Measurements from ENCODE around the gene MATN4.

The MATN4 gene

DNA sequence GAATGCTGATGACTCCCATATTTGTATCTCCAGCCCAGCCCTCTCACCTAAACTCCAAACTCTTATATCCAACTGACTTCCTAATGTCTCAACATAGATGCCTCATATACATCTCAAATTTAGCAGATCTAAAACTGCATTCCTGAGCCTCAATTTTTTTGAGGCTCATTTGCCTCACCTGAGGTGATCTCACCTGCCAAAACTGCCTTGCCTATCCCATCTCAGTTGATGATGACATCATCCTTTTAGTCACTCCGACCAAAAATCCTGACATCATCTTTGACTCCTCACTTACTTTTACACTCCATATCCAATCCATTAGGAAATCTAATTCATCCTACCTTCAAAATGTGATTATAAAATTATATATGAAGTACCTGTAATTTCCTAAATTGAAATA, 28.1 kb downstream of the MATN4 start:
- Histone ChIP-seq H3K27ac (ENCODE audit: low read length, poor library complexity, severe bottlenecking) (no peak overlapping the region), H3K14ac (ENCODE audit: low read length in 2 of 2) (no peak overlapping the region), H2BK120ac (ENCODE audit: low read depth, low read length) (no peak overlapping the region), H3K4me3 (ENCODE audit: insufficient read depth in 1 of 2, low read depth in 1 of 2, low read length in 2 of 2) (no peak overlapping the region), H2AK5ac (ENCODE audit: low read length, severe bottlenecking) (no peak overlapping the region), H2BK5ac (ENCODE audit: low read depth, low read length, poor library complexity, severe bottlenecking) (no peak overlapping the region), H2BK15ac (ENCODE audit: low read depth, poor library complexity, severe bottlenecking) (no peak overlapping the region), H3K4me1 (ENCODE audit: control insufficient read depth, insufficient read depth, low read depth, low read length) (no peaks in the 10 kb centered on the region), H3K18ac (ENCODE audit: low read depth in 1 of 2, low read length in 2 of 2) (no peak overlapping the region), H3K79me1 (replicated peaks; ENCODE audit: low read length, poor library complexity, severe bottlenecking) (no peaks in the 10 kb centered on the region), H4K8ac (ENCODE audit: low read length) (no peak overlapping the region), H3K23ac (ENCODE audit: low read length in 2 of 2) (no peak overlapping the region), H3K36me3 (ENCODE audit: control insufficient read depth in 1 of 2, insufficient read depth in 2 of 2, low read depth in 1 of 2, low read length in 2 of 2) (no peaks in the 10 kb centered on the region), H3K4ac (ENCODE audit: low read depth in 1 of 2, low read length in 2 of 2) (no peak overlapping the region), H3K27me3 (ENCODE audit: control insufficient read depth in 1 of 2, insufficient read depth in 1 of 2, low read length in 2 of 2) (peaks cover 11 to 24% of the 10 kb centered on the region in 2 experiments), H4K91ac (ENCODE audit: low read length) (no peak overlapping the region), H3K9ac (ENCODE audit: low read length) (no peak overlapping the region), H2AFZ (ENCODE audit: low read depth, low read length) (no peak overlapping the region), H3K9me3 (ENCODE audit: control insufficient read depth, low read length) (peaks cover 2% of the 10 kb centered on the region), H3K4me2 (ENCODE audit: low read length, poor library complexity, severe bottlenecking) (no peak overlapping the region), H2BK12ac (ENCODE audit: low read length in 2 of 2) (no peak overlapping the region)
- DNase-seq, result no peak
- 73% methylated on average over 1 of the region's 1 CpG for WGBS

DNA sequence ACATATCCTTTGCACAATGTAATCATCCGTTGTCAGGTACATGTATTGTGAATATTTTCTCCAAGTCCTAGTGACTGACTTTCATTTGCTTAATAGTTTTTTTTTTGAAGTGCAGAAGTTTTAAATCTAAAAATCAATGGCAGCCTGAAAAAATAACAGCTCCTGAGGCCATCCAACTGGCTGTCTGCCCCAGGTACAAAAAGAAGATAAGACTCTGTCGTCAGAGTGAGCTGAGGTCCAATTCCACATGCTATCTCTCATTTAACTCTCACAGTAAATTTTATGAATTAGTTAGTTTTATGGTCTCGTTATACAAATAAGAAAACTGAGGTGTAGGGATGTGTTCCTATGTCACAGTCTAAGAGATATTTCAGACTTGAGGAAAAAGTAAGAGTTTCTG, 32.8 kb downstream of the MATN4 start:
- H3K14ac ChIP-seq (ENCODE audit: low read length in 2 of 2), result no peak overlapping the region
- no peak overlapping the region for H3K4me2 ChIP-seq (ENCODE audit: low read length, poor library complexity, severe bottlenecking)
- H2BK12ac ChIP-seq (ENCODE audit: low read length in 2 of 2), result no peak overlapping the region
- no peak overlapping the region for H4K91ac ChIP-seq (ENCODE audit: low read length)
- H3K9ac ChIP-seq (ENCODE audit: low read length), result no peak overlapping the region
- H3K9me3 ChIP-seq (ENCODE audit: control insufficient read depth, low read length), result peaks cover 2% of the 10 kb centered on the region
- no peaks in the 10 kb centered on the region for H3K79me1 ChIP-seq (replicated peaks; ENCODE audit: low read length, poor library complexity, severe bottlenecking)
- H3K4me1 ChIP-seq (ENCODE audit: control insufficient read depth, insufficient read depth, low read depth, low read length), result no peaks in the 10 kb centered on the region
- no peak overlapping the region for H3K18ac ChIP-seq (ENCODE audit: low read depth in 1 of 2, low read length in 2 of 2)
- no peak overlapping the region for H2BK15ac ChIP-seq (ENCODE audit: low read depth, poor library complexity, severe bottlenecking)
- H2AK5ac ChIP-seq (ENCODE audit: low read length, severe bottlenecking), result no peak overlapping the region
- H3K23ac ChIP-seq (ENCODE audit: low read length in 2 of 2), result no peak overlapping the region
- H2AFZ ChIP-seq (ENCODE audit: low read depth, low read length), result no peak overlapping the region
- H3K27me3 ChIP-seq (ENCODE audit: control insufficient read depth in 1 of 2, insufficient read depth in 1 of 2, low read length in 2 of 2), result peaks cover 28 to 41% of the 10 kb centered on the region in 2 experiments
- H3K4ac ChIP-seq (ENCODE audit: low read depth in 1 of 2, low read length in 2 of 2), result no peak overlapping the region
- no peak for DNase-seq
- H3K27ac ChIP-seq (ENCODE audit: low read length, poor library complexity, severe bottlenecking), result no peak overlapping the region
- no peak overlapping the region for H2BK120ac ChIP-seq (ENCODE audit: low read depth, low read length)
- H3K36me3 ChIP-seq (ENCODE audit: control insufficient read depth in 1 of 2, insufficient read depth in 2 of 2, low read depth in 1 of 2, low read length in 2 of 2), result no peaks in the 10 kb centered on the region
- H4K8ac ChIP-seq (ENCODE audit: low read length), result no peak overlapping the region
- 86% methylated on average over 2 of the region's 3 CpGs for WGBS
- H2BK5ac ChIP-seq (ENCODE audit: low read depth, low read length, poor library complexity, severe bottlenecking), result no peak overlapping the region
- no peak overlapping the region for H3K4me3 ChIP-seq (ENCODE audit: insufficient read depth in 1 of 2, low read depth in 1 of 2, low read length in 2 of 2)

DNA sequence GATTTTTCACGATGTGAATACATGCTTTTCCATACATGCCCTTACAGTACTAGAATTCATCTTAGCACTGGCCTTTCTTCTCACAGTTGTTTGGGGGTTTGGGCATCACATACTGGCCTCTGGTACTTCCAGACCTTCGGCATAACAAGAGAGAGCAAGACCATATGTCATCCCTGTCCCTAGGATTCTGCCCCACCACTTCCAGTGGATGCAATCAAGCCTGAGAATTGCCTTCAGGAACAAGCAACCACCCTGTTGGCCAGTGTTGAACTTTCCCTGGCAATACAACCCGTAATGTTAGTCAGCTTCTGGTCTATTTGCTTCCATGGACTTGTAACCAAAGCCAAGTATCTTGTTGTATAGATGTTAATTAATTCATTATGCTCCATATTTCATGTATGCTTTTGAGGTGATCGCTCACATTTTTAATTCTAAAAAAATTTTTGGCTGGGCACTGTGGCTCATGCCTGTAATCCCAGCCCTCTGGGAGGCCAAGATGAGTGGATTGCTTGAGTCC, 38.3 kb downstream of the MATN4 start:
- H3K27me3 ChIP-seq (ENCODE audit: control insufficient read depth in 1 of 2, insufficient read depth in 1 of 2, low read length in 2 of 2), result peaks cover 33 to 35% of the 10 kb centered on the region in 2 experiments

DNA sequence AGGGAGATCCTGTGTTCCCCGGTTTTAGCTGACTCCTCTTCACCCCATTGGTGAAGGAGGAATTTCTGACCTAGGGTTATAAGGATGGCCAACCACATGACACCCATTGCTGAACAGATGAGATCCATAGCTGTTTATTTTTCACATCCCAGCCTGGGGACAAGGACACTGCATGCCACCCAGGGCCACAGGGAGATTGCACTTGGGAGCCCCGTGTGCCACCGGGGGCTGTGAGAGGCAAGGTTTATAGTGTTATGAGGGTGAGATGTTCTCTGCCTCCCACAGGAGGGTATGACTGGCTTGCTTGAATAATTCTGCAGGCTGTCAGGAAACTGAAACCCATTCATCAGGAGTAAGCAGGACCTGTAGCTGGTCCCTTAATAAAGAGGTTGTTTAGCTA, 39.0 kb downstream of the MATN4 start:
- Histone ChIP-seq H3K9me3 (ENCODE audit: control insufficient read depth, low read length) (no peaks in the 10 kb centered on the region), H3K18ac (ENCODE audit: low read depth in 1 of 2, low read length in 2 of 2) (no peak overlapping the region), H2AK5ac (ENCODE audit: low read length, severe bottlenecking) (no peak overlapping the region), H3K27ac (ENCODE audit: low read length, poor library complexity, severe bottlenecking) (no peak overlapping the region), H2AFZ (ENCODE audit: low read depth, low read length) (no peak overlapping the region), H4K8ac (ENCODE audit: low read length) (no peak overlapping the region), H3K4me2 (ENCODE audit: low read length, poor library complexity, severe bottlenecking) (no peak overlapping the region), H3K27me3 (ENCODE audit: control insufficient read depth in 1 of 2, insufficient read depth in 1 of 2, low read length in 2 of 2) (peaks cover 32 to 33% of the 10 kb centered on the region in 2 experiments), H3K9ac (ENCODE audit: low read length) (no peak overlapping the region), H3K79me1 (replicated peaks; ENCODE audit: low read length, poor library complexity, severe bottlenecking) (no peaks in the 10 kb centered on the region), H3K4ac (ENCODE audit: low read depth in 1 of 2, low read length in 2 of 2) (no peak overlapping the region), H3K4me1 (ENCODE audit: control insufficient read depth, insufficient read depth, low read depth, low read length) (no peaks in the 10 kb centered on the region), H2BK12ac (ENCODE audit: low read length in 2 of 2) (no peak overlapping the region), H3K14ac (ENCODE audit: low read length in 2 of 2) (no peak overlapping the region), H3K36me3 (ENCODE audit: control insufficient read depth in 1 of 2, insufficient read depth in 2 of 2, low read depth in 1 of 2, low read length in 2 of 2) (no peaks in the 10 kb centered on the region), H2BK5ac (ENCODE audit: low read depth, low read length, poor library complexity, severe bottlenecking) (no peak overlapping the region), H3K23ac (ENCODE audit: low read length in 2 of 2) (no peak overlapping the region), H2BK120ac (ENCODE audit: low read depth, low read length) (no peak overlapping the region), H4K91ac (ENCODE audit: low read length) (no peak overlapping the region), H3K4me3 (ENCODE audit: insufficient read depth in 1 of 2, low read depth in 1 of 2, low read length in 2 of 2) (no peak overlapping the region), H2BK15ac (ENCODE audit: low read depth, poor library complexity, severe bottlenecking) (no peak overlapping the region)
- WGBS, result 86% methylated on average over 3 of the region's 3 CpGs
- no peak for DNase-seq

More for the DNA sequence above, 38.3 kb downstream of the MATN4 start:
- Histone ChIP-seq H3K9ac (ENCODE audit: low read length) (no peak overlapping the region), H3K23ac (ENCODE audit: low read length in 2 of 2) (no peak overlapping the region), H3K27ac (ENCODE audit: low read length, poor library complexity, severe bottlenecking) (no peak overlapping the region), H2BK5ac (ENCODE audit: low read depth, low read length, poor library complexity, severe bottlenecking) (no peak overlapping the region), H2AK5ac (ENCODE audit: low read length, severe bottlenecking) (no peak overlapping the region), H4K91ac (ENCODE audit: low read length) (no peak overlapping the region), H3K36me3 (ENCODE audit: control insufficient read depth in 1 of 2, insufficient read depth in 2 of 2, low read depth in 1 of 2, low read length in 2 of 2) (no peaks in the 10 kb centered on the region), H3K18ac (ENCODE audit: low read depth in 1 of 2, low read length in 2 of 2) (no peak overlapping the region), H4K8ac (ENCODE audit: low read length) (no peak overlapping the region), H3K4ac (ENCODE audit: low read depth in 1 of 2, low read length in 2 of 2) (no peak overlapping the region), H2BK12ac (ENCODE audit: low read length in 2 of 2) (no peak overlapping the region), H3K4me3 (ENCODE audit: insufficient read depth in 1 of 2, low read depth in 1 of 2, low read length in 2 of 2) (no peak overlapping the region), H3K9me3 (ENCODE audit: control insufficient read depth, low read length) (no peaks in the 10 kb centered on the region), H2AFZ (ENCODE audit: low read depth, low read length) (no peak overlapping the region), H3K79me1 (replicated peaks; ENCODE audit: low read length, poor library complexity, severe bottlenecking) (no peaks in the 10 kb centered on the region), H3K4me1 (ENCODE audit: control insufficient read depth, insufficient read depth, low read depth, low read length) (no peaks in the 10 kb centered on the region), H2BK120ac (ENCODE audit: low read depth, low read length) (no peak overlapping the region), H2BK15ac (ENCODE audit: low read depth, poor library complexity, severe bottlenecking) (no peak overlapping the region), H3K14ac (ENCODE audit: low read length in 2 of 2) (no peak overlapping the region), H3K4me2 (ENCODE audit: low read length, poor library complexity, severe bottlenecking) (no peak overlapping the region)
- 78% methylated on average over 3 of the region's 4 CpGs for WGBS
- DNase-seq, result no peak

All from mesenchymal stem cell (in vitro differentiated cells and primary cell).